Smooth muscle cell (in vitro differentiated cells): ENCODE data around the gene GPATCH11. TPM values are rescaled to one million over a fixed set of nuclear protein-coding genes. Genes with fewer than 3 reads are reported as not detected.

Source experiments
- DNase-seq: peaks from one replicate; lab custom pipeline; 2025; ENCODE audit not compliant: unreplicated experiment; lab: John Stamatoyannopoulos, UW
- H2AFZ ChIP-seq: fragments of 200-600 bp; sonication (generic); 2 replicates; pipeline ENCODE4 v1.6.0; 2016; ENCODE audit warnings: antibody characterized with exemption, low read depth, mild to moderate bottlenecking
- H3F3A ChIP-seq: fragments of 200-600 bp; sonication (generic); 2 replicates; pipeline ENCODE4 v1.6.0; 2017; ENCODE audit warnings: antibody characterized with exemption, low read depth
- H3K27ac ChIP-seq: fragments of 200-600 bp; sonication (generic); 2 replicates; pipeline ENCODE4 v1.5.1; 2016; ENCODE audit warnings: low read depth, mild to moderate bottlenecking
- H3K27me3 ChIP-seq: fragments of 200-600 bp; sonication (generic); 2 replicates; pipeline ENCODE4 v1.6.1; 2016; ENCODE audit warnings: low read depth, mild to moderate bottlenecking
- H3K36me3 ChIP-seq: fragments of 200-600 bp; sonication (generic); 2 replicates; pipeline ENCODE4 v1.5.1; 2016; ENCODE audit warnings: low read depth
- H3K4me1 ChIP-seq: fragments of 200-600 bp; sonication (generic); 2 replicates; pipeline ENCODE4 v1.5.1; 2016; ENCODE audit warnings: low read depth
- H3K4me2 ChIP-seq: fragments of 200-600 bp; sonication (generic); 2 replicates; pipeline ENCODE4 v1.6.0; 2016; ENCODE audit warnings: mild to moderate bottlenecking
- H3K4me3 ChIP-seq: fragments of 200-600 bp; sonication (generic); 2 replicates; pipeline ENCODE4 v1.5.1; 2016; ENCODE audit warnings: mild to moderate bottlenecking
- H3K79me2 ChIP-seq: fragments of 200-600 bp; sonication (generic); 2 replicates; pipeline ENCODE4 v1.6.0; 2016; ENCODE audit warnings: low read depth, mild to moderate bottlenecking
- H3K9ac ChIP-seq: fragments of 200-600 bp; sonication (generic); 2 replicates; pipeline ENCODE4 v1.6.0; 2016; ENCODE audit warnings: low read depth
- H3K9me3 ChIP-seq: fragments of 200-600 bp; sonication (generic); replicated peaks from 2 replicates; pipeline ENCODE4 v1.5.1; 2016; ENCODE audit warnings: low read depth
- H4K20me1 ChIP-seq: fragments of 200-600 bp; sonication (generic); 2 replicates; pipeline ENCODE4 v1.6.0; 2016; ENCODE audit warnings: low read depth
- CTCF ChIP-seq: fragments of 200-600 bp; sonication (generic); IDR thresholded peaks from 2 replicates; pipeline ENCODE4 v1.5.1; 2017; ENCODE audit warnings: borderline replicate concordance, mild to moderate bottlenecking, antibody characterized with exemption; ENCODE audit not compliant: insufficient read depth, poor library complexity, severe bottlenecking
- WGBS: methylation state at CpG from one replicate; pipeline ENCODE4 v1.1.7; 2016; ENCODE audit warnings: low lambda C conversion rate; 5-methylcytosine and 5-hydroxymethylcytosine counted together
- polyA plus RNA-seq: library from polyadenylated mRNA; unstranded; fragments of >200 nt; fragmentation: Nextera tagmentation; extraction: Ambion mirVana; gene quantifications from 2 replicates; pipeline ENCODE4 v1.2.1, GENCODE V29; 2016
- total RNA-seq: library from RNA; depleted of rRNA; stranded (reverse); fragments of >200 nt; gene quantifications from 2 replicates; pipeline ENCODE4 v1.2.3, GENCODE V29; 2014

Gene GPATCH11
- total and polyA plus RNA-seq, 2 experiments from 2014 or later, result 3.9 to 9.8 TPM

- H3F3A ChIP-seq, result no peaks in the 10 kb centered on the region
- H3K36me3 ChIP-seq, result peaks cover 3% of the 10 kb centered on the region
- H3K9me3 ChIP-seq, result no peaks in the 10 kb centered on the region
- H3K79me2 ChIP-seq, result no peaks in the 10 kb centered on the region
- no peak for DNase-seq
- no peak overlapping the region for H3K9ac ChIP-seq
- H3K27ac ChIP-seq, result no peak overlapping the region
- H3K27me3 ChIP-seq, result no peaks in the 10 kb centered on the region
- no peak for TF ChIP-seq CTCF
- H2AFZ ChIP-seq, result no peak overlapping the region
- H3K4me1 ChIP-seq, result no peaks in the 10 kb centered on the region
- H3K4me2 ChIP-seq, result no peak overlapping the region
- no peak overlapping the region for H3K4me3 ChIP-seq
- WGBS, result 91% methylated on average over 4 of the region's 4 CpGs
- no peaks in the 10 kb centered on the region for H4K20me1 ChIP-seq
Measured at GRCh38 chr2:37109523-37109922, 25.2 kb downstream of the GPATCH11 start.

- no peaks in the 10 kb centered on the region for H3K4me1 ChIP-seq
- H3K9ac ChIP-seq, result no peak overlapping the region
- H2AFZ ChIP-seq, result no peak overlapping the region
- no peak overlapping the region for H3K27ac ChIP-seq
- DNase-seq, result no peak
- H3K36me3 ChIP-seq, result peaks cover 3% of the 10 kb centered on the region
- no peak overlapping the region for H3K4me2 ChIP-seq
- no peak overlapping the region for H3K4me3 ChIP-seq
- no peaks in the 10 kb centered on the region for H3F3A ChIP-seq
- no peaks in the 10 kb centered on the region for H3K79me2 ChIP-seq
- H3K9me3 ChIP-seq, result no peaks in the 10 kb centered on the region
- TF ChIP-seq CTCF, result no peak
- no peaks in the 10 kb centered on the region for H4K20me1 ChIP-seq
- no peaks in the 10 kb centered on the region for H3K27me3 ChIP-seq
- WGBS, result 96% methylated on average over 4 of the region's 4 CpGs
Measured at GRCh38 chr2:37110306-37111212, 26.2 kb downstream of the GPATCH11 start.

GRCh38 chr2:37111958-37112357 lies 27.6 kb downstream of the GPATCH11 start:
- H3K9me3 ChIP-seq, result no peaks in the 10 kb centered on the region
- H3K9ac ChIP-seq, result no peak overlapping the region
- H3K4me3 ChIP-seq, result no peak overlapping the region
- peaks cover 6% of the 10 kb centered on the region for H3K36me3 ChIP-seq
- no peak overlapping the region for H3K4me2 ChIP-seq
- H2AFZ ChIP-seq, result no peak overlapping the region
- no peaks in the 10 kb centered on the region for H3K4me1 ChIP-seq
- no peak overlapping the region for H3K27ac ChIP-seq
- DNase-seq, result no peak
- TF ChIP-seq CTCF, result no peak
- no peaks in the 10 kb centered on the region for H3K27me3 ChIP-seq
- H4K20me1 ChIP-seq, result no peaks in the 10 kb centered on the region
- no peaks in the 10 kb centered on the region for H3F3A ChIP-seq
- H3K79me2 ChIP-seq, result no peaks in the 10 kb centered on the region
- WGBS, result 41% methylated on average over 2 of the region's 2 CpGs

- no peaks in the 10 kb centered on the region for H3K79me2 ChIP-seq
- H3F3A ChIP-seq, result no peaks in the 10 kb centered on the region
- H3K9me3 ChIP-seq, result no peaks in the 10 kb centered on the region
- no peak overlapping the region for H3K27ac ChIP-seq
- DNase-seq, result no peak
- no peaks in the 10 kb centered on the region for H4K20me1 ChIP-seq
- no peak overlapping the region for H3K4me2 ChIP-seq
- H3K36me3 ChIP-seq, result peaks cover 10% of the 10 kb centered on the region
- no peak for TF ChIP-seq CTCF
- 95% methylated on average over 1 of the region's 1 CpG for WGBS
- H2AFZ ChIP-seq, result no peak overlapping the region
- no peaks in the 10 kb centered on the region for H3K4me1 ChIP-seq
- no peaks in the 10 kb centered on the region for H3K27me3 ChIP-seq
- H3K9ac ChIP-seq, result no peak overlapping the region
- no peak overlapping the region for H3K4me3 ChIP-seq
Measured at GRCh38 chr2:37117566-37117965, 33.2 kb downstream of the GPATCH11 start.
